Left forelimb (tissue), 1 donor: Measurements from ENCODE around the gene CUBN.
"Not testable (repeated sequence)": the region's sequence is repeated elsewhere in the genome, so short reads cannot be mapped to it uniquely, and the experiment has no call there.

ENCODE experiments used
- DNase-seq: peaks from one replicate; pipeline ENCODE4 v3.0.0-alpha.2; 2018; ENCODE audit warnings: low spot score

CUBN gene

DNA sequence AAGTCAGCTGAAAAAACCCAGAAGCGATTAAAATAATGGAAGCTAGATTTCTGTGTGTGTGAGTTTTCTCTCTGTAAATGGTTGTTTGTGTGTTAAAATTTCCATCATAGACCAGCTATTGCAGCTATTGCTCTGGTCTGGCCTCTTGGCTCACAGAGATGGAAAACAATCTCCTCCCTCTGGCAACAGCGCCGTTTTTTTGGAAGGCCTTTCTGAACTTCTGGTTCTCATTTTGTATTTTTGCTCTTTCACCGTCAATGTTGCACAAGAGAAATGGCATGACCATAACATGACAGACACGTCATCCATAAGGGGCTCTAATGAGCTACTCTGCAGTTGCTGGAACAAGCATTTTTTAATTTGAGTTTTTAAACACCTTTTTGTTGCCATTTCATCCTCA, 91.0 kb downstream of the CUBN start:
- DNase-seq, result peak; percentile 78

DNA sequence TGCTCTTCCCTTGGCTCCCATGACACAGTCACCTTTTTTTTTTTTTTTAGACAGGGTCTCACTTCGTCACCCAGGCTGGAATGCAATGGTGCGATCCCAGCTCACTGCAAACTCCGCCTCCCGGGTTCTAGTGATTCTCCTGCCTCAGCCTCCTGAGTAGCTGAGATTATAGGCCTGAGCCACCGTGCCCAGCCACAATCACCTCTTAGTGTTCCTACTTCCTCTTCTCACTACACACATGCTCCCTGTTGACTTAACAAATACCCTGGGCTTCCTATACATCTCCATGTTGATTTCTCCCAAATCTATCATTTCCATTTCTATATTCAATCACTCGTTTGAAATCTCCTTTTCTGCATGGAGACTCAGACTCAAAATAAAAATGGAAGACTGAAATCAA, 91.7 kb downstream of the CUBN start:
- DNase-seq, result no peak

DNA sequence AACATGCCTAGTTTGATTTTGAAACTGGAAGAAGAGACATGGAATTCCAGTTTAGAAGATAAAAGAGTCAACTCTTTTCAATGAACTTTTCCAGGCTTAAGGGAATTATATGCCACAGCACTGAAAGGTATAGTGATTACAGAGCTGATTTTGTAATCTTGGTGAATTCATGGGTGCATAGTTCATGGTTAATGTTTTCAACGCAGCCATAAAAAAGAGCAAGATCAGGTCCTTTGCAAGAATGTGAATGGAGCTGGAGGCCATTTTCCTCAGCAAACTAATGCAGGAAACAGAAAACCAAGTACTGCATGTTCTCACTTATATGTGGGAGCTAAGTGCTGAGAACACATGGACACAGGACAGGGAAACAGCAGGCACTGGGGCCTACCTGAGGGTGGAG, 94.2 kb downstream of the CUBN start:
- DNase-seq, result no peak

DNA sequence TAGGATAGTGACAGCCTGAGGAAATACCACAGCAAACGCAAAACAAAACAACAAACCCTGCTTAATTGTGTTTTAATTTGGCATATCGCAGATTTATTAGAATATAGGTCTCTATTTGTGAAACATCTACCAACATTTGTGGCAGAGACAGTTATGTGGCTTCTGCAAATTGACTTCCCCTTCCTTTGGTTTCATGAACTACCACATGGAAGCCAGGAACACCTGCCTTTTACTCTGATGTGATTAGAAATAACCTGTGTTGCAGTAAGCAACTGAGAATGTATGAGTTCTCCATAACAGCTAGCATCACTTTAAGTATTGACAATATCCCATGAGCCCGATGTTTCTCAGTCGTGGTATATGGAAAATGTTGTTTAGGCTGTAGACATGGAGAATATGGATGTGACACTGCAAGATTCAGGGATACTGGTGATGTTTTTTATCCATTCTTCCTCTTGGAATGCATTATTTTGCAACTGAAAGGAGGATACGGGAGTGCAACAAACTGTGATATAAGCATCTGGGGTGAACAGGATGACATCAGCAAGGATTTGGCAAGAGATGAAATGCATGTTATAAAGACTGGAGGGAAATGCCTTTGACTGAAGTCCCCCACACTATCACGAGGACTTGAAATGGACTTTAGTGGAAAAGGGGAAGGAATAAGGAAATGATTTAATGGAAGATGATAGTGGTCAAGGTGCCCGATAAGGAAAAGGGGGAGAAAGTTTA, 95.9 kb downstream of the CUBN start:
- DNase-seq, result no peak

DNA sequence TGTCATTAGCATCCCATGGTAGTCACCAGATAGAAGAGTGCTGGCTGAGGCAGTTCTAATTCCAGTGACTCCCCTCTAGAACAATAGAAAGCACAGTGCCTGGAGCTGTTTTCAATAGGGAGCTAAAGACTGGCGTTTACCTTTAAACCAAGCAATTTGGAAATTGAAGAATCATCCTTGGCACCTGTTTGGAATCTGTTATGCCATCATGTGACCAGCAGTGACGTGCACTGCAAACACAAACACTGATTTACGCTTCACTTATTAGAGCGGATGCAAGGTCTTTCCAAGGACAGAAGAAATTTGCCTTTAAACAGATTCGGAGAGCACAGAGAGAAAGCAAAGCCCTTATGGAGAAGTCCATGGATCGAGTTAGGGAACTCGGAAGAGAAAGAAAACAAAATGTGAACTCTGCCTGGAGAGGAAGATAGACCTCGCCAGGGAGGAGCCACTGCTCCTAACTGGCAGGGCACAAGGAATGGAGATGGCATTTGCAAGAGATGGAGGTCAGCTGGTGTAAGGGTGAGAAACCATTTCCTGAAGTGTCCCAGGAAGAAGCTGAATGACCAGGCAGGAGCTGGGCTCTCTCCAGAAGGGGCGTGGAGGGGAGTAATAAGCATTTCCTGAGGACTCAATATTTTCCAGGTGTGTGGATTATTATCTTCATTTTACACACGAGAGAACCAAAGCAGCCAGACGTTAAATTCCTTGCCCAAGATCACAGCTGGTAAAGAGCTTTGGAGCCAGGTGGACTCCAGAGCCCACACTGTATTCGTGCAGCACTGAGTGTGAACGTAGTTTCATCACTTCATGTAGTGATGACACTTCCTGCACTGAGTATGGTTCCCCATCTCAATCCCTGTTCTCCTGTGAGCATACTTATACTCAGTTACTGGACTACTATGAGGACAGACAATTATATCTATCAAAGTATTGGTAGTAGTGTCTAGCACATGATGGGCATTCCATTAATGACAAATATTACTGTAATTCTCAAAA, 97.7 kb downstream of the CUBN start:
- no peak for DNase-seq

DNA sequence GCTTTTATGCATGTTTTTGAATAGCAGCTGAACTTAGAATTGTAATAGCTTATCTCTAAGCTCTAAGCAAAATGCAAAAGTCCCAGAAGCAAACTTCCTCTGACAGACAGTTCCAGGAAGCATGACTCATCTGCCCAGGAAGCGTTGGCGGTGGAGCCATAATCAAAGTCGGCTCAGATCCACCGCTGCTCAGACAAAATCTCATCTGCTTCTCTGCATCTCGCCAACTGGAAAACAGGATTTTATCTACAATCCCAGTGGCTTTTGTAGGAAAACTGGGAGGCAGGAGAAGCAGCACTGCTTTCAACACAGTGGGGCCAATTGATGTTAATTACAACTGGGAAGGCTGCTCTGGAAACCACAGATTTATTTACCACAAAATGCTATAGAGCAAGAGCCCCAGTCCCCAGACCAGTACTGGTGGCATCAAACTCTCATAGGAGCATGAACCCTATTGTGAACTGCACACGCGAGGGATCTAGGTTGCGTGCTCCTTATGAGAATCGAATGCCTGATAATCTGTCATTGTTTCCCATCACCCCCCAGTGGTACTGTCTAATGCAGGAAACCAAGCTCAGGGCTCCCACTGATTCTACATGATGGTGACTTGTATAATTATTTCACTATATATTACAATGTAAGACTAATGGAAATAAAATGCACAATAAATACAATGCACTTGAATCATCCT, 99.9 kb downstream of the CUBN start:
- no peak for DNase-seq

DNA sequence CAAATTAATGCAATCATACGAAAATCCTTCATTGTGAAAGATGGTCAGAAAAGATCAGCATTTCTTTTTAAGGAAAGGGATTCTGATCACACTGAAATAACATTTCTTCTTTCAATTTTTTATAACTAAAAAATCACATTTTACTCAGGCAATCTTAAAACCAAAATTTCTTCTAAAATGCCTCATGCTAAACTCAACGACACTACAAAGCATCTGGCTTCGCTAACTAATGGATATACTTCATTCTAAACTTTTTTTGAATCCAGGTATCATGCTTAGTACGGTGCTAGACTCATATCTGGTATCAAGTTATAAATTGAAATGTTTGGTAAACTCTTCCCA, 100.4 kb downstream of the CUBN start:
- no peak for DNase-seq

DNA sequence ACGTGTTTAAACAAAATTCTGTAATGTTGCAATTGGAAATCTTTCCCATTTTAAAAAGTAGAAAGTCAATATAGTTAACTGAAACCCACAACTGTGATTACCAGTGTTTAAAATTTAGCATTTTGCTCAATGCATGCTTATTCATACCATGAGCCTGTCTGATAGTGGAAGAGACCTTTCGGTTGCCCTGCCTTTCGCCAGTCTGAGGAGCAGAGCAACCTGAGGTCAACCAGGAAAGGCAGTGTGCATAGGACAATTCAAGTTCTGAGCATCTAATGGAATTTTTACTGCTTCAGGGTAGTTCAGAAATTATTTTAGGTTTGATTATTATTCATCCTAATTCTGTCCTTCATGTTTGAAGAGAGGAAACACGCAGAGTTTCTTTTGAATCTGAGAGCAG, 100.8 kb downstream of the CUBN start:
- no peak for DNase-seq

DNA sequence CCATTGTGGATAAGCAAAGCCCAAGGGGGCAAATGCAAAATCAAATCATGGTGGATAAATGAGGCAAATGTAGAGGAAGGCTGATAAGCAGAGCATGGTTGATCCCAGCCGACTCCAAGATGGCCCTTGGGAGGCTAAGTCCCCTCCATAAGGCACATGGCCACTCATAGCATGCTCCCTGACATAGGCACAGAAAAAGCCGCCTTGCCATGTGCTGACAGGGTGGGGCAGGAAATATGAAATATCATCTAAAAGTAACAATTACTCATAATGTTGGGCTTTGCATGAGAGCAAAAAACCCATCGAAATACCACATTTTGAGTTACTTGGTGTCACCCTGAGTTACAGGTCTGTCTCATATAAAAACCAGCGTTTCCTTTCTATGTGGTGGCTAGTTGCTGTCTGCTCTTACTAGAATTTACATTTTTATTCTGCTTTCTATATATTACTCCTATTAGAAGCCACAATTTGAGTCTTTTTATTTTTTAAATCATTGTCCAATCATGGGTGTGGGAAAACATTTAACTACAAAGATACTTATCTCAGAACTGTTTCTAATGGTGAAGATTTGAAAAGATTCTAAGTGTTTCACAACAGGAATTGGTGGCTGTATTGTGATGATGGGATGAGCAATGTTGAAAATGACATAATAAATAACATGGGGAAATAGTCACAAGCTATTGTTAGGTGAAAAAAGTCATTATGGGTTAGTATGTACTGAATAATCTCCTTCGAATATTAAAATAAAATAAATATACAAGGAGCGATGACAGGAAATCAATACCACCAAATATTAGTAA, 102.7 kb downstream of the CUBN start:
- no peak for DNase-seq

DNA sequence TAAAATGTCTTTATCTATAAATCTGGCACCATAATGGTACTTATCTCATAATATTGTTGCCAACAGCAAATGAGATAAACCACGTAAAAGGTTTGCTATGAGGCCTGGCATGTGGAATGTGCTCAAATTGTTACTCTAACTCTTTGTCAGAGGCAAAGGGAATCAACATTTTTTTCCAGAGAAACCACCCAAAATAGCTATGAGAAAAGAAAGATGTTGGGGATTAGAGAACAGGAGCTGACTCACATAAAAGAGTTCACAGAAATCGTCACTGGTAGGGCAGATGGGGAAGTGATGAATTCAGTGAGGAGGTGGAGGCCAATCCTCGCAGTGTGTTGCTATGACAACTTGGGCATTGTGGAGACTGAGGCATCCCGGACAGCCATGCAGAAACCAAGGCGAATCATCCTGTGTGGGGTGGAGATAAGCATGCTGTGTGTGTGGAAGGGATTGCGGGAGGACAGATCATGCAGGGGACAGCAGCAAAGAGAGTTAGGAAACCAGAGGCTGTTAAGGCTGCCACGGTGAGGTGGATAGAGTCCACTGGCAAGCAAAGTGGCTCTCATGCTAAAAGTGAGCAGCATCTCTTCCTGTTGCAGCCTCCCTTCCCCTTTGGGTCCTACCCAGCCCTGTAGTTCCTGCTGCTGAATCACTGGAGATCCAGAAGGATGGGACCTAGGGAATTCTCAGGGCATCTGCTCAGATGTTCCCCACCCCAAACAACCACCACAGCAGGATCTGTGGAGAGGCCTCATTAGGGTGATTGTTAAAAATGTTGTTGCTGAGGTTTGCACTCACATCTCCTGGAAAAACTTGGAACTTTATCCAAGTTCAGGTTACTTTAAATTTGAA, 103.9 kb downstream of the CUBN start:
- no peak for DNase-seq

DNA sequence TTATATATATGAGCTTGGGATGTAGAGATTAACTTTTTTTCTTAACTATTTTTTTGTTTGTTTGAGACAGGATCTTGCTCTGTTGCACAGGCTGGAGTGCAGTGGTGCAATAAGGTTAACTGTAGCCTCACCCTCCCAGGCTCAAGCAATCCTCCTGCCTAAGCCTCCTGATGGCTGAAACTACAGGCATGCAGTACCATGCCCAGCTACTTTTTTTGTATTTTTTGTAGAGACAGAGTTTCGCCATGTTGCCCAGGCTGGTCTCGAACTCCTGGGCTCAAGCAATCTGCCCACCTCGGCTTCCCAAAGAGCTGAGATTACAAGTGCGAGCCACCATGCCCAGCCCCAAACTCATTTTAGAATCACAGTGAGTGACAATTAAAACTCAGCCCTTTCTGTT, 105.2 kb downstream of the CUBN start:
- no peak for DNase-seq

DNA sequence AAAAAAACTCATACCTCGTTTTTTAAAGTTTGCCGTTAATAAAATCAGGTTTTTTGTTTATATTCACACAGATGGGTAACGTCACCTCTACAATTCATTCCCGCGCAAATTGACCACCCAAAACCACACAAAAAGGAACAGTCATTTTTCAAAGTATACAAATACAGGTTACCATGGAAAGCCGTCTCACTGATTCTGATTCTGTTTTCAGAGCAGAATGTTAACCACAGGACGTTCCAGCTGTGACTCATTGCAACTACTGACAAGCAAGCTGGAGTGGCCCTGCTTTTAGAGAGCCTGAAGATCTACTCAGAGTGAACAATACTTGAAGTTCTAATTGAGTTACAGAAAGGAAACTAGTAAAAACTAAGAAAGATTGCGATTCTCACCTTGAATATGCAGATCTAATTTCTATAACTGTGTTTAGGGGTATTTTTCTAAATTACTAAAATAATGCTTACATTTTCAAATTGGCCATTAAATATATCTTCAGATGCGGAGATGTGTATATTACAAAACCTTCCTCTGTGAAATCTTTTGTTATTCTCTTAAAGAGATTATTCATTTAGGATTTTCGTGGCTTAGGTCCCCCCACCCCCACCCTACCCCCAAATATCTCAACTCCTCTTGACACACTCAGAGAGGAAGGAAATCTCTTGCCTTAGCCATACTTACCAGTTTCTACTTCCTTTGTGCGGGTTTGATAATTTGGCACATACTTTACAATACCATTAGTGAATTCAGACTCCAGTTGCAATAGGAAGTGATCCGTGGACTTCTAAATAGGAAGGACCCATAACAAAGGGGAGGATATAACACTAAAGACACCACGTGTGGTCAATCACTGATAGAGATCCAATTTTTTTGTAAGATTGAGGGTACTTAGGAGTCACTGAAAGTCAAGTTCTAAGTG, 106.0 kb downstream of the CUBN start:
- no peak for DNase-seq

DNA sequence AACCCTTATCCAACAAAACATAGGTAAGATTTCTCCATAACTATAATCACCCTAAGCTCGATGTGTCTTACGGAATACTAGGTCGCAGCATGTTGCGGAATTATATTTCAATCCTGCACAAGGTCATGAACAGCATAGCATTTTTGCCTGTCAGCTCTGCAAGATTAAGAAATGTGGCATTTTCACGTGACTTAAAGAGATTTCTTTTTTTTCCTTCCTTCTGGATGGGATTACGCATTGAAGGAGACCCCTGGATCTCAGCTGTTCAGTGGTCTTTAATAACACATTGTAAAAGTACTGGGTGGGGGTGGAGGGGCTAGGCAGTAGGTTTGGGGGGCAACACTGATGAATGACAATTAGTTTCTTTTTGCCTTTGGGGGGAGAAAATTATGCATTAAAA, 106.7 kb downstream of the CUBN start:
- no peak for DNase-seq

DNA sequence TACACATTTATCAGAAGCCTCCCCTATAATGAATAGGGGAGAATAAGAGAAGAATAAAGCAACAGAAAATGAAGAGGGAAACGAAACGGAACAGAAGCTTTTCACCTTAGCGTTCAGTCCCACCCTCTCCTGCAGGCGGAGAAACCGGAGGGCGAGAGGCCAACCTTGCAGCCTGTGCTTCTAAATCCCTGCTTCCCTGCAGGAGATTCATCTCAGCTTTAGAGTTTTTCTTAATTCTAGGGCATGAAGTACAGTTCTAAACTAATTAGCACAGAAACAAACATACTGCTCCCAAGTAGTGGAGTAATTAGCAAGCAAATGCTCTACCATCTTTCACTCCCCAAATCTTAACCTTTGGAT, 107.2 kb downstream of the CUBN start:
- DNase-seq, result no peak

DNA sequence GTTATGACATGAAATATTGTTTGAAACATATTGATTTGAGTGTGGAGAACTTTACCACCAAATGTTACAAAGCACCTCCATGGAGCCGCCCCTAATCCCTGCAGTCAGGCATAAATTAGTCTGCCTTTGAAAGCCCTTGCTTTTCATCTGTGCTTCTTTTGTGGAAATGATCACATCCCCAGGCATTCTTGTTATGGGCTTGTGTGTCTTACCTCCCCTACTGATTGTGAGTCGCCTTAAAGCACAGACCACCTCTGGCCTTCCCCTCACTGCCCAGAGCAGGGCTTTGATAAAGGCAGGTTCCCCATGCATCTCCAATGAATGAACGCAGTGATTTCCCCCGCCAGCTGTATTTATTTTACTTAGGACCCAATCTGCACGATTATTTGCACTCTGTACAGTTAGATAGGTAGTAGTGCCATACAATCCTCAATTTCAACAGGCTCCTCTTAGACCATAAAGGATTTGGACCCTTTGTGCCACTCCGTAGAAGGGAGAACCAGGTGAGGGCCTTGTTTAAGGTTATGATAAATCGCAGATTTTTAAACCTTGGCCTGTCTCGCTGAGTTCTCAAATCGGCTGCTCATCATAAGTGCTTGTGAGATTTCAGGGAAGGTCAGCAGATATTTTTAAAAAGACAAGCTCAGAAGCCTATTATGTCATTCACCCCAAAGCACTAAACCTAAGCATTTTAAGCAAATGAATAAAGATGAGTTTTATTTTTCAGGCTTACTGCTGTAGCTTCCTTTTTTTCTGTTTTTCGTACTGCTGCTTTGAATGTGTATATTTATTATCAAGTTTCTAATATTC, 107.8 kb downstream of the CUBN start:
- DNase-seq, result no peak

DNA sequence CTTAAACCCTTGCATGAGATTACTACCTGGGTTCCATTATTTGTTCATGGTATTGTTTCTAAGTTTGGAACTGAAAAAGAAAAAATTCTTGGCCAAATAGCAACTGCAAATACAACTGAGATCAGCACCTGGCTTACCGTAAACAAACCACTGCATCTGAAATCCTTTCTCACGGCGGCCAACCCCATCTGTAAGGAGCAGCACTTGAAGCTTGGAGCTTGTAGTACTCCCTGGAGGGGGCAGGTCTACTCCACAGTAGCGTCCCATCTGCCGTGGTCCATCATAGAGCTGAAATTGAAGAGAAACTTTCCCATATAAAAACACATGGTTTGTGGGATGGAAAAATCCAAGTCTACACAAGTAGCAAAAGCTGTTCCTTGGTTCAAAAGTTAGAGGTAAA, 109.9 kb downstream of the CUBN start:
- DNase-seq, result no peak

DNA sequence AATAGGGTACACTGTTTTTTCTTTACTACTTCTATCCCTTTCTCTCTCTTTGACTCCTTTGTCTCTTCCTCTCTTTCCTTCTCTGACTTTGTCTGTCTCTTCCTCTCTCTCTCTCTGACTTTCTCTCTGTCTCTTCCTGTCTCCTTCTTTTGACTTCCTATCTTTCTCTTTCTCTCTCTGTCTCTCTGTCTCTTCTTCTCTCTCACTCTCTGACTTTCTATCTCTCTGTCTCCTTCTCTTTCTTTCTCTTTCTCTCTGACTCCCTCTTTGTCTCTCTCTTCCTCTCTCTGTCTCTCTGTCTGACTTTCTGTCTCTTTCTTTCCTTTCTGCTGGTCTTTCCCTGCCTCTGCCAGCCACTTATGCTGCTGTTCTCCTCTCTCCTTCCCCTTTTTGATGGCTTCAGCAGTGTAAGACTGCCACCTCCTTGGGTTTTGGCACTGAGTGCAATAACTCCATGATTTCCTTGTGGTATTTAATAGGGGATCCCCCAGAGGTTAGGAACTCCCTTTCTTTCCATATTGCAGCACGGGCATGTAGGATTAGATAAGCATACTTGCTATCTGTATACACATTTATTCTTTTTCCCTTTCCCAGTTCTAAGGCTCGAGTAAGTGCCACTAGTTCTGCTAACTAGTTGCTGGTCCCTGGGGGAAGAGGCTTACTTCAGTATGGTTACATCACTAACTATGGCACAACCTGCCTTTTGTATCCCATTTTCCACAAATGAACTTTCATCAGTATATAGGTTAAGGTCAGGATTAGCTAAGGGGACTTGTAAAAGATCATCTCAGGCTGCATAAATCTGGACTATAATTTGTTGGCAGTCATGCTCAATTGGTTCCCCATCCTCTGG, 116.3 kb downstream of the CUBN start:
- DNase-seq, result not testable (repeated sequence)

DNA sequence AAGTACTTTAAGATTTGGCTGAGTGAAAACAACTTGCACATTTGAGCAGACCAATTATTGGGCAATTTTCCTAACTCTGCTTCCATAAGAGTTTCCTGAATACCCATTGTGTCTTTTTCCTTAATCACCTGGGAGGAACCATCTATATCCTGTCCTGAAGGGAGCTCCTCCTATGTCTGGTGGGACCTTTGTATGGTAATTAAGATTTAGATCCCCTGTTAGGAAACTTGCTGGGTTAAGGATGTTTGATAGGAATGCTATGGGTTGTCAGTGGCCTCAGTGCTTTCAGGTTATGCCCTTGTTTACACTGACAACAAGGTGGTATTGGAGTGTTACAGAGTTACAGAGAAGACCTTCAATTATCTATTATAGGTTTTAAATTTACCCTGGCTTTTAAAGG, 116.9 kb downstream of the CUBN start:
- DNase-seq, result not testable (repeated sequence)
